Skin epidermis (tissue), 12 donors: ENCODE results near the gene ADPRS.

Source experiments
- H3K27ac ChIP-seq, 21 experiments: fragments of 200-600 bp; sonication (generic) in 11 of 21; one replicate each; pipeline ENCODE4 v1.5.0; 2020; ENCODE audit warnings: mild to moderate bottlenecking in 3 of 21, inconsistent platforms in 2 of 21, moderate library complexity in 2 of 21
- H3K4me3 ChIP-seq, 7 experiments: fragments of 200-600 bp; sonication (generic) in 2 of 7; one replicate each; pipeline ENCODE4 v1.5.0; 2020; ENCODE audit warnings: inconsistent platforms in 2 of 7, mild to moderate bottlenecking in 2 of 7, moderate library complexity in 1 of 7

Gene ADPRS

DNA sequence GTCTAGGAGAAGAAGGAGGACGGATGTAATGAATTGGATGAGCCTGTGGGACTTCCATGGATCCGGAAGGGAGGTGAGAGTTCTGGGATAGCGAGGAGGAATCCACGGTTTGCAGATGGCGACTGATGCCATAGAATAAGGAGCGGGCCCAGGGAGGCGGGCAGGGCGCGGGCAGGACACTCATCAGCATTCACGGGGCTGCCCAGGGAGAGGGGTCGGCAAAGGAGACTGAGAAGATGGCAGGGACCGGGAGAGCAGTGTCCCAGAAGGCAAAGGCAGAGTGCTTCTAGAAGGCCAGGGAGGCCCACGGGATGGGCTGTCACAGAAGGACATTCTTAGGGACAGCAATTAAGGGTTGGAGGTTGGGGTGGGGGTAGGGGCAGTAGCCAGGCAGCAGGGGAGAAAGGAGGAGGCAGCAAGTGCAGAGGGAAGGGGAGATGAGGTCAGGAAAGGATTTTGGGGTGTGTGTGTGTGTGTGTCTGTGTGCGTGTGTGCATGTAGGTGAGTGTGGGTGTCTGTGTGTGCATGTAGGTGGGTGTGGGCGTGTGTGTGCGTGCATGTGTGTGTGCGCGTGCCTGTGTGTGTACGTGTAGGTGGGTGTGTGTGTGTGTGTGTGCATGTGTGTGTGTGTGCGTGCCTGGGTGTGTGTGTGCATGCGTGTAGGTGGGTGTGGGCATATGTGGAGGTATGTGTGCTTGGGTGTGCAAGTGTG lies 37.5 kb downstream of the ADPRS start:
- Histone ChIP-seq H3K4me3 (peak overlapping the region in 1 of 7 experiments; percentile 44), H3K27ac (no peak overlapping the region)

DNA sequence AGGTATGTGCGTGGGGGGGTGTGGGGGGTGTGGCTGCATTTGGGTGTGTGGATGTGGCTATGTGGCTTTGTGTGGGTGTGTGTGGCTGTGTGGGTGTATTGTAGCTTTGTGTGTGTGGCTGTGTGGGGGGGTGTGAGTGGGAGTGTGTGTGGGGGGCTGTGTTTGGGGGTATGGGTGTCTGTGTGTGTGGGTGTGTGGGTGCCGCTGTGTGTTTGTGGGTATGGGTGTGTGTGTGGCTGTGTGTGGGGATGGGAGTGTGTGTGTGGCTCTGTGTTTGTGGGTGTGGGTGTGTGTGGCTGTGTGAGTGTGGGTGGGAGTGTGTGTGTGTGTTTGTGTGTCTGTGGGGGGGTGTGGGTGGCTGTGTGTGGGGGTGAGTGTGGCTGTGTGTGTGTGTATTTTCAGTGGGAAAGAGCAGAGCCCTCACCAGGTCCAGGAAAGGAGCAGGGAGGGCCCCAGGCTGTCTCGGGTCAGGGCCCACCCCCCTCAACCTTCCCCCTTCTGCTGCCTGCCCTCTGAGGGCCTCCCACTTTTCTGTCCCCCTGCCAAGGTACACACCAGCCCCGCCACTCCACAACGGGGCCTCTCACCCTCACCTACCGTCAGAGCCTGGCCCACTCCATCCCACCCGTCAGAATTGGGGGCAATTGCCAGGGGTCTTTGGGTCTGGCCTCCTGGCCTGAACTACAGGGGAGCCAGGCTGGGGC lies 38.3 kb downstream of the ADPRS start:
- no peak overlapping the region for H3K4me3 ChIP-seq
- no peak overlapping the region for H3K27ac ChIP-seq

DNA sequence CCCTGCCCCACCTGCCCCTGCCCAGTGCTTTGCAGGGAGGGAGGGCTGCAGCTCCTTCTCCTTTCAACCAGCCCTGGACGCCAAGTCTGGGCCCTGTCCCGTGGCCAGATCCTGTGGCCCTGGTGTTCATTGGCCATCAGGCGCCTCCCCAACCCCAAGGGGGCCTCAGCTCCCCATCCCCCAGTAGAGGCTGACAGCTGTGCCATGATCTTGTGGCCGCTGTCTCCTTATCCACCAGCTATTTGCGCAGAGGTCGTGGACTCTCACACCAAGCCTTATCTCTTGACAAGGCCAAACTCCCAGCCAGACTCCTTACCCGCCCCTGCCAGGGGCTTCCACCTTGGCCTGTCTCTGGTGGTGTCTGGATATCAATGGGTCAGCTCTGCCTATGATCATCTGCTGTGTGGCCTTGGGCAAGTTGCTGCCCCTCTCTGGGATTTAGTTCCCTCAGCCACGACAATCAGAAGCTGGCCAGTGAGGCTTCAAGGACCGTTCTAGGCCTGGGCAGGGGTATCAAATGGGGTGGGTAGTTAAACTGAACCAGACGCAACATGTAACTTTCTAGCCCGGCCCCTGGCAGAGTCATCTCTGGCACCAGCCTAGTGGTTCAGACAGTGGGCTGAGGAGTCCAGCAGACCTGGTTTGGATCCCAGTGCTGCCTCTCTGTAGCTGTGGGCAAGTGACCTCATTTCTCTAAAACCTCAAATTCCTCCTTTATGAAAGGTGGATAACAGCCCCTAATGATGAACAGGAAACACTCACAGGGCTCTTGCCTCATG lies 39.6 kb downstream of the ADPRS start:
- peak overlapping the region in 2 of 21 experiments; percentile 25 to 30 for H3K27ac ChIP-seq
- no peak overlapping the region for H3K4me3 ChIP-seq

DNA sequence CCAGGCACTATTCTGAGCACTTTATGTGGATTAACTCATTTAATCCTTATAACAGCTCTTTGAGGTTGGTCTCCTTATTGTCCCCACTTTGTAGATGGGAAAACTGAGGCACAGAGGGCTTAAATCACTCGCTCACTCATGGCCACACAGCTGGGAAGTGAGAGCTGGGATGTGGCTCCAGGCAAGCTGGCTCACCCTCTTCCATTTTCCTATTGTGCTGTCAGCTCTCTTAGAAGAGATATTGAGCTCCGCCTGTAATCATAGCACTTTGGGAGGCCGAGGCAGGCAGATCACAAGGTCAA lies 40.2 kb downstream of the ADPRS start:
- Histone ChIP-seq H3K4me3 (no peak overlapping the region), H3K27ac (no peak overlapping the region)

DNA sequence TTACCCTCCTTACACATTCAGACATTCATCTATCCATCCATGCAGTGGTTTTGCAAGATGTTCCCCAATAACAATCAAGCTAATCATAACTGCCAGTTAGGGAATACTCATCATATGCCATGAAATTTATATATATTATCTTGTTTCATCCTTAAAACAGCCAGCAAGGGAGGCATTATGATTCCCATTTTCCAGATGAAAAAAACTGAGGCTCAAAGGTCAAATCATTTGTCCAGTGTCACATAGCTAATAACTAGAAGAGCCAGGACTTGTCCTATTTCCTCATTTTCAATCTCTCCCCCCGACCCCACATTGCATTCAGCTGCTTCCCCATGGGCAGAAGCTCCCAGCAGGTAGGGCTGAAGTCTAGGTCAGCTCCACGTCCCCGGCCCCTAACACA lies 43.3 kb downstream of the ADPRS start:
- H3K27ac ChIP-seq = no peak overlapping the region

DNA sequence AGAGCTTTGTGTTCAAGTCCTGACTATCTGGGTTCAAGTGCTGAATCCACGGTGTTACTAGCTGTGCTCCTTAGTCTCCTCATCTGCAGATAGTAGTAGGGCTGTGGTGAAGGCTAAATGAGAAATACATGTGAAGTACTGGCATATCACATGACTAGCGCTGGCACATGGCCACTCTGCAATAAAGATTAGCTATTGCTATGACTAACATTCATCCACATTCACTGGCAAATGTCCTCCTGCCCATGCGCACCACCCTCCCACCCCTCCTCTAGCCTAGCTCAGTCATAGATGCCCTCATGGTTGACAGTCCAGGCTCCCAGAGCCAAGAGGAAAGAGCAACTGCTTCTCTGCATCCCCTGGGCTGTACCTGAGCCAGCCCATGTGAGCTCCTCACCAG lies 44.8 kb downstream of the ADPRS start:
- peak overlapping the region in 19 of 21 experiments; percentile 24 to 88 (median 76) for H3K27ac ChIP-seq
- H3K4me3 ChIP-seq = no peak overlapping the region

More for the DNA sequence above, 43.3 kb downstream of the ADPRS start:
- H3K4me3 ChIP-seq = no peak overlapping the region

DNA sequence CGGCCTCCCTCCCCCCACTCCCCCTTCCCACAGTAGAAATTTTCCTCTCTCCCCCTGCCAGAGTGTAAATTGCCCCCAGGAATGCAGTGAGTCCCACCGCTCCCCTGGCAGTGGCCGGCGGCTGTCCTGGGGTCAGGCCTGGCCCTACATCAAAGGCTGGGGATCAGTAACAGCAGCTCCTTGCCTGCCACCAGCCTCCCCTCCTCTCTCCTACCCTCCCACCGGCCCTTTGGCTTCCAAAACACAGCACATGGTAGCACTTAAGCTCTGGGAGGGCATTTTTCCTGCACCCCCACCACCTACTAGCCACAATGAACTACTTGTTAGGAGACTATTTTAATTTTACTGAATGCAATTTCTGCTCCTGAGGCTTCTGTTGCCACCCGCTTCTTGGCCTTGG lies 45.3 kb downstream of the ADPRS start:
- H3K4me3 ChIP-seq = no peak overlapping the region
- peak overlapping the region in 19 of 21 experiments; percentile 24 to 88 (median 76) for H3K27ac ChIP-seq

DNA sequence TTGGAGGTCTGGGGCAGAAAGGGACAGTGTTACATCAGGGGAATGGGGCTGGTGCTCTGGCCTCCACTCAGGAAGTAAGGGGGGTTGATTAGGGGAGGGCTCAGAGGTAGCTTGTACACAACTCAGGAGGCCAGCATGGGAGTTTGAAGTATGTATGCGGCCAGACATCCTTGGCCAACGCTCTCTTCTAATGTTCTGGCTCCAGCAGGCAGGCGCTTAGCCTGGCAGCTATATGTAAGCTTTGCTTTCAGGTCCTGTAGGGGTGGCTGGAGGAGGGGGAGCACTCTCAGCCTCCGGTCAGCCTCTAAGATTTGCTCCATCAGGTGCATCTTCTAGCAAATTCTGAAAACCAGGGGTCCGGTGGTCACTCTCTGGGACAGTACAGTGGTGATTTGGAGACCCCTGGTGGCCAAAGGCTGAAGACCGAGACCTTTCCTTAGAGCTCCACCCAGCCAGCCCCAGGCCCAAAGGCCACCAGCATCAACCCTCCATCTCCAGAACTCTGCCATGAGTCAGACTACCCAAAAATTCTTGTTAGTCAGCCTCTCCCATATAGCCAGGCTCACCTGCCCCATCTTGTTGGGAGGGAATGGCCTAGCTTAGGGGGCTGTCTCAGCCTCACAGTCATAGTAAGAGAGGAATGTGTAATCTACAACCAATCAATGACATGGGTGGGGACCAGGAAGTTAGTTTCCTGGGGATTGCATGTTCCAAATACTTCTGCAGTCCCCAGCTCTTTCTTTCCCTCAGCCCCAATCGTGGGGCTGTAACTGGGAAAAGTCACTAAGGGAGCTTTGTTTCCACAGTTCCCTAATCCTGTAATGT lies 46.0 kb downstream of the ADPRS start:
- Histone ChIP-seq H3K27ac (peak overlapping the region in 20 of 21 experiments; percentile 24 to 88 (median 76)), H3K4me3 (no peak overlapping the region)

DNA sequence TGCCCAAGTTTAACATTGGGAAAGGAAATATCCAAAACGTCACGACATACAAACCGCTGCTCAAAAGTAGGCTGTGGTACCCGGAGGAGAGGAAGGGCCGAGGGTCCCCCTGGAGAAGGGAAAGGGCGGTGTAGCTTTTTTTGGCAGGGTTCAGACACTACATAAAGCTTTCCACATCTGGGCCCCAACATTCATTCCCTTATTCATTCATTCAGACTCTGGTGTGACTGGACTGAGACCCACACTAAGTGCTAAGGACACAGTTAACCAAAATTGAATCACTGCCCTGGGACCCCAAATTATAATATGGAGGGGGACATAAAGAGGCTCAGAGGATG lies 46.6 kb downstream of the ADPRS start:
- H3K27ac ChIP-seq = peak overlapping the region in 19 of 21 experiments; percentile 20 to 88 (median 75)
- no peak overlapping the region for H3K4me3 ChIP-seq

DNA sequence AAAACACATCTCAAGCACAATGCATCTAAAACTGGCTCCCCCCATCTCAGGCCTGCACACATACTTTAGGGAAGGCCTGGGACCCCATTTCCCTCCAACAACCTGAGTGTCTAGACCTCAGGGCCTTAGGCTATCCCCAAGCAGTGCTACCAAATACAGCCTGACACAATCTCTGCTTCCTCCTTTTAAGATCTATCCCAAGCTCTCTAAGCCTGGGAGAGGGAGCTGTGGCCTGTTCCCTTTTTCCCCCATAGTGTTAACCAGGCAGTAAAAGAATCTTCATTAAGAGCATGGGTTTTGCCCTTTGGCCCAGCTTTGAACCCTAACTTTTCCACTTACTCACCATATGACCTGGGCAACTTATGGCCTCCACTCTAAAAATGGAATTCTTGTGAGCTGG lies 47.1 kb downstream of the ADPRS start:
- Histone ChIP-seq H3K4me3 (no peak overlapping the region), H3K27ac (peak overlapping the region in 19 of 21 experiments; percentile 40 to 88 (median 75))

DNA sequence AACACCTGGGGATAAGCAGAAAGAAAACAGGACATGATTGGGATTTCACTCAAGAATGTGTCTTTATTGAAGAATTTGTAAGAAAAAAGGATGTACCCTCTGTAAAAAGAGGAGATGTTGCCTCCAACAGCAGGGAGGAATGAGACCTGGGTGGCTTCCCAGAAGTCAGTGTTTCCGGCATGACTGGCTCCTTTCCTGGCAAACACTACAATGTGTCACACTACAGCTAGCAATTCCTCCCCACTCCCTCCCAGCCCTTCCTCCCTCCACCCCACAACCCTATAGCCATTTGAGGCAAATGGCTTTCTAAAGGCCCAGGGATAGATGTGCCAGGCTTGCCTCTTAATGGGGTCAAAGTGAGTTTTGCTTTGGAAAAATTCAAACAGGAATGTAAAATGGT lies 47.8 kb downstream of the ADPRS start:
- H3K4me3 ChIP-seq = no peak overlapping the region

DNA sequence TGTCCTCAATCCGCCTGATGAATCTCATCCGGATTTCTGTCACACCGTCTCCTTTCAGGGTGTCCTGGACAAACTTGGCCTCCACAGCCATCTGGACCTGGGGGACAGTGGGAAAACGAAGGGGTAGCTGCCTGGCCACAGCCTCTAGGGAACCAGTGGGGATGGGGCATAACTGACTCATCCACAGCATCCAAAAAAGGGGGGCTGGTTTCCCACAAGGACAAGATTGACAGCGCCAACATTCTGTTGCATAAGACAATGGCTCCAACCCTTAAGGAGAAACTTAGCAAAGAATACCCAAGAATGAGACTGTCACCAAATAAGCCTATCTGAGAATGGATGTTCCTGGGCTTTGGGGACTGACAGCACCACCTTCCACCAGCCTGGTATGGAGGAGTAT lies 48.5 kb downstream of the ADPRS start:
- H3K4me3 ChIP-seq = no peak overlapping the region
- peak overlapping the region in 19 of 21 experiments; percentile 10 to 88 (median 71) for H3K27ac ChIP-seq

More for the DNA sequence above, 47.8 kb downstream of the ADPRS start:
- H3K27ac ChIP-seq = peak overlapping the region in 20 of 21 experiments; percentile 10 to 88 (median 74)

DNA sequence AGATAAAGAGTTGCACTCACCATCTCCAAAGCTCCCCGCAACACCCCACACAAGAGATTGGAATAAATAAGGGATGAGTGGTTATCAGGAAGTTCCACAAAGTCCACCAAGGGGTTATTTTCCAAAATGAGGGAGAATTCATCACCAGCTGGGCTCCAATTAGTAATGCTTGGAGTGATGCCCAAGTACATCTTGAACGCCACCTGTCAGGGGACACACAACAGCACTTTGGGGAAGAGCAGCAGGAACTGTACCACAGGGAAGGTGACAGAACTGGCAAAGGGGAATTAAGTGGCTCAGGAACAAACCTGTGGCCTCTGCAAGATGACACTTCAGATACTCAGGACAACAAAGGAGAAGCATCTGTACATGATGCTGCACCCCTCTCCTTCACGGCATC lies 49.1 kb downstream of the ADPRS start:
- Histone ChIP-seq H3K27ac (peak overlapping the region in 8 of 21 experiments; percentile 10 to 88 (median 76)), H3K4me3 (no peak overlapping the region)

DNA sequence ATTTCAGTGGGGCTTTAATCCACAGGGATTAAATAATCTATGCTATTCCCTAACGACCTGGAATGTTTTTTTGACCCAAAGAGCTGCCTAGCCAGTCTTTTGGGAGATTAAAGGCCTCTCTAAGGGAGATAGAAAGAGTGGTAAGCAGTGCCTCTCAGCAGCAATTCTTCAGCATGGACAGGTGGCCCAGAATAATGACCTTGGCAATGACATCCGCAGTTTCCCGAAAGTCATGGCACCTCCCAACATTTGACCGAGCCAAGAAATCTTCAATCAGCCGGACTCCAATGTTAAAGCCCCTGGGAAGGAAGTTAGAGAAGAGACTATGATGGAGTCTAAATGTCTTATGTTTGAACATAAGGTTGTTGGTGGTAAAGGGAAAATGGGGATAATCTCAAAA lies 50.8 kb downstream of the ADPRS start:
- H3K27ac ChIP-seq = peak overlapping the region in 3 of 21 experiments; percentile 44 to 53 (median 48)

DNA sequence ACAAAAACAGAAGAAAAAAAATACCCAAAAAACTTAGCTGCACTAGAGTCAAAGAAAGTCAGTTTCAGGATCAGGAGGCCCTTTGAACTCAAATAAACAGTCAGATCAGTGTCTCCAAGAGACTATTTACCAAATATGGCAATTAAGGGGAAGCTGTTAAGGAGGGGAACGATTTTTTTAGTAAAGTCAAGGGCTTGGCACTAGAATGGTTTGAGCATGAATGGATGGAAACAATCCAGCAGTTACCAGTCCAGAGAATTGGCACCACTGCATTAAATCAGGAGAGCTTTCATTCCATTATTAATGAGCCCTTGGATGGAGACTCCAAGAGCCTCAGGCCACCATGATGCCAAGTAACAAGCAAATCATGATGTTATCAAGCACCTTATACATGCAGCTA lies 53.4 kb downstream of the ADPRS start:
- H3K4me3 ChIP-seq = no peak overlapping the region
- H3K27ac ChIP-seq = peak overlapping the region in 3 of 21 experiments; percentile 27 to 59 (median 31)

More for the DNA sequence above, 50.8 kb downstream of the ADPRS start:
- H3K4me3 ChIP-seq = no peak overlapping the region

DNA sequence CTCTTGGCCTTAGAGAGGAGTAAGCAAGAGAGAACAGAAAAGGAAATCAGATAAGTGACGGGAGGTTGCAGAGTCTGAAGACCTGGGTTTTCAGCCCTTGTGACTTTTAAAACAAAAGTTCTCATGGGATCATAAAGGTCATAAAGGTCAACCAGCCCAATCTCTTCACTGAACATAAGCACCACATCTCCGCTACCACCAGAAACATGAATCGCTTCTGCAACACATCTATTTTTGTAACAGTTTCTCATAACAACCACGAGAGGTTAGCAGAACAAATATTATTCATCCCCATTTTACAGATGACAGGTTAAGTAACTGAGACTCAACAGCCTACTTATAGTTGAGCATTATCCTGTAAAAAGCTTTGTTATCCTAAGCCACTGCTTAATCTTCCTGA lies 54.7 kb downstream of the ADPRS start:
- Histone ChIP-seq H3K27ac (peak overlapping the region in 1 of 21 experiments; percentile 59), H3K4me3 (no peak overlapping the region)
